Measurements from ENCODE around the gene ADM2.

- TF ChIP-seq TAF1 (IDR thresholded peaks at IDR 0.05; ENCODE audit: borderline replicate concordance, low read depth, low read length) = no peak
- TF ChIP-seq CTCF (IDR thresholded peaks at IDR 0.05) = no peak
- TF ChIP-seq POLR2AphosphoS5 (IDR thresholded peaks at IDR 0.05; ENCODE audit: low read depth, low read length) = no peak
- TF ChIP-seq YY1 (IDR thresholded peaks at IDR 0.05; ENCODE audit: low read depth) = no peak
- no peak for TF ChIP-seq GABPA (IDR thresholded peaks at IDR 0.05; ENCODE audit: low read depth)
- TF ChIP-seq RCOR1 (IDR thresholded peaks at IDR 0.05; ENCODE audit: low read length) = no peak
- TF ChIP-seq JUND (IDR thresholded peaks at IDR 0.05) = no peak
- TF ChIP-seq MAX (IDR thresholded peaks at IDR 0.05; ENCODE audit: low read depth) = no peak
- TF ChIP-seq RAD21 (IDR thresholded peaks at IDR 0.05; ENCODE audit: low read length) = no peak
These were observed 42.7 kb downstream of the ADM2 start for GRCh38 chr22:50523806-50524675.

Data from SK-N-SH (cell line).